H9 (cell line): ENCODE data around the gene SORCS2. TPM values are rescaled to one million over a fixed set of nuclear protein-coding genes. Genes with fewer than 3 reads are reported as not detected.

Experiments used
- DNase-seq: peaks from one replicate; pipeline ENCODE4 v3.0.0-alpha.2; 2017
- H2AFZ ChIP-seq: one replicate; pipeline ENCODE4 v1.6.1; 2013; ENCODE audit warnings: mild to moderate bottlenecking, low read length, control low read depth, moderate library complexity
- H2AK5ac ChIP-seq: 2 replicates; pipeline ENCODE4 v1.6.1; 2013; ENCODE audit warnings: low read length, control low read depth, mixed read lengths; ENCODE audit not compliant: insufficient read length
- H2BK120ac ChIP-seq: one replicate; pipeline ENCODE4 v1.6.1; 2013; ENCODE audit warnings: low read depth, mild to moderate bottlenecking, low read length, control low read depth, inconsistent platforms; ENCODE audit not compliant: poor library complexity, severe bottlenecking
- H2BK12ac ChIP-seq: 2 replicates; pipeline ENCODE4 v1.6.1; 2013; ENCODE audit warnings: low read length, control low read depth, mixed read lengths, low read depth; ENCODE audit not compliant: insufficient read length
- H2BK15ac ChIP-seq: 2 replicates; pipeline ENCODE4 v1.6.1; 2013; ENCODE audit warnings: low read depth, low read length, control low read depth
- H2BK20ac ChIP-seq: one replicate; pipeline ENCODE4 v1.6.1; 2013; ENCODE audit warnings: low read depth, mild to moderate bottlenecking, low read length, control low read depth, inconsistent platforms; ENCODE audit not compliant: poor library complexity, severe bottlenecking
- H2BK5ac ChIP-seq: 2 replicates; pipeline ENCODE4 v1.6.1; 2013; ENCODE audit warnings: low read length, control low read depth, mixed read lengths; ENCODE audit not compliant: insufficient read length
- H3K14ac ChIP-seq: 2 replicates; pipeline ENCODE4 v1.6.1; 2013; ENCODE audit warnings: low read length, control low read depth; ENCODE audit not compliant: insufficient read depth
- H3K18ac ChIP-seq: 2 replicates; pipeline ENCODE4 v1.6.1; 2013; ENCODE audit warnings: low read depth, mild to moderate bottlenecking, mixed read lengths, low read length, control low read depth; ENCODE audit not compliant: insufficient read length
- H3K23ac ChIP-seq: 2 replicates; pipeline ENCODE4 v1.6.1; 2013; ENCODE audit warnings: low read length, control low read depth, mixed read lengths, low read depth; ENCODE audit not compliant: insufficient read length
- H3K23me2 ChIP-seq: 2 replicates; pipeline ENCODE4 v1.6.1; 2013; ENCODE audit warnings: low read depth, mild to moderate bottlenecking, mixed read lengths, low read length, control low read depth; ENCODE audit not compliant: insufficient read length, poor library complexity, severe bottlenecking
- H3K27ac ChIP-seq: 2 replicates; pipeline ENCODE4 v1.5.1; 2013; ENCODE audit warnings: low read length, control low read depth, mixed read lengths, low read depth; ENCODE audit not compliant: insufficient read length
- H3K27me3 ChIP-seq: 2 replicates; pipeline ENCODE4 v1.6.1; 2013; ENCODE audit warnings: low read length, control low read depth, inconsistent platforms; ENCODE audit not compliant: insufficient read depth
- H3K4ac ChIP-seq: 2 replicates; pipeline ENCODE4 v1.6.1; 2013; ENCODE audit warnings: low read depth, mild to moderate bottlenecking, control low read depth, inconsistent platforms, low read length, moderate library complexity
- H3K4me1 ChIP-seq: 2 replicates; pipeline ENCODE4 v1.6.1; 2013; ENCODE audit warnings: low read length, control low read depth, inconsistent platforms; ENCODE audit not compliant: insufficient read depth
- H3K4me2 ChIP-seq: 2 replicates; pipeline ENCODE4 v1.6.1; 2013; ENCODE audit warnings: low read length, control low read depth, mixed read lengths; ENCODE audit not compliant: insufficient read length, insufficient read depth
- H3K56ac ChIP-seq: 2 replicates; pipeline ENCODE4 v1.6.1; 2013; ENCODE audit warnings: low read depth, mild to moderate bottlenecking, mixed read lengths, low read length, control low read depth; ENCODE audit not compliant: insufficient read length
- H3K79me1 ChIP-seq: 2 replicates; pipeline ENCODE4 v1.6.1; 2013; ENCODE audit warnings: low read depth, mild to moderate bottlenecking, moderate library complexity, low read length, control low read depth, inconsistent platforms; ENCODE audit not compliant: insufficient read depth, poor library complexity, severe bottlenecking
- H3K79me2 ChIP-seq: 2 replicates; pipeline ENCODE4 v1.6.1; 2013; ENCODE audit warnings: low read length, control low read depth, inconsistent platforms; ENCODE audit not compliant: insufficient read depth
- H3K9ac ChIP-seq: 2 replicates; pipeline ENCODE4 v1.6.1; 2013; ENCODE audit warnings: low read length, control low read depth, mixed read lengths; ENCODE audit not compliant: insufficient read length; ENCODE audit errors: extremely low read depth
- H3K9me3 ChIP-seq: one replicate; pipeline ENCODE4 v1.6.1; 2013; ENCODE audit warnings: low read depth, low read length, inconsistent platforms; ENCODE audit not compliant: control insufficient read depth
- H3T11ph ChIP-seq: one replicate; pipeline ENCODE4 v1.6.1; 2013; ENCODE audit warnings: mild to moderate bottlenecking, low read length, control low read depth, inconsistent platforms
- H4K20me1 ChIP-seq: one replicate; pipeline ENCODE4 v1.6.1; 2013; ENCODE audit not compliant: control insufficient read depth, insufficient read length, insufficient read depth
- H4K5ac ChIP-seq: 2 replicates; pipeline ENCODE4 v1.6.1; 2013; ENCODE audit warnings: low read depth, mild to moderate bottlenecking, mixed read lengths, low read length, control low read depth; ENCODE audit not compliant: insufficient read length
- H4K8ac ChIP-seq: replicated peaks from 2 replicates; pipeline ENCODE4 v1.6.1; 2013; ENCODE audit warnings: low read length, control low read depth, mixed read lengths, low read depth; ENCODE audit not compliant: insufficient read length
- H4K91ac ChIP-seq: 2 replicates; pipeline ENCODE4 v1.6.1; 2013; ENCODE audit warnings: low read depth, mild to moderate bottlenecking, moderate library complexity, mixed read lengths, low read length, control low read depth; ENCODE audit not compliant: insufficient read length
- H3K27ac Mint-ChIP-seq, 3 experiments: 2 replicates in 2 of 3; 3 replicates in 1 of 3; pipeline ENCODE4 v1.8.0; 2020 to 2021; ENCODE audit warnings: mixed read lengths in 3 of 3, mild to moderate bottlenecking in 1 of 3, moderate library complexity in 1 of 3
- H3K27me3 Mint-ChIP-seq: 2 replicates; pipeline ENCODE4 v1.8.0; 2021; ENCODE audit warnings: low read depth, mild to moderate bottlenecking, moderate library complexity, mixed read lengths
- H3K36me3 Mint-ChIP-seq, 3 experiments: 2 replicates in 2 of 3; 3 replicates in 1 of 3; pipeline ENCODE4 v1.8.0; 2020 to 2021; ENCODE audit warnings: low read depth in 3 of 3, mixed read lengths in 3 of 3; ENCODE audit not compliant: insufficient read depth in 1 of 3
- H3K4me1 Mint-ChIP-seq, 2 experiments: 2 replicates each; pipeline ENCODE4 v1.8.0; 2020; ENCODE audit warnings: mixed read lengths in 2 of 2
- H3K4me3 Mint-ChIP-seq, 2 experiments: 2 replicates in 1 of 2; 3 replicates in 1 of 2; pipeline ENCODE4 v1.8.0; 2020 to 2021; ENCODE audit warnings: mild to moderate bottlenecking in 2 of 2, mixed read lengths in 2 of 2, moderate library complexity in 1 of 2
- H3K9me3 Mint-ChIP-seq, 2 experiments: 2 replicates in 1 of 2; 3 replicates in 1 of 2; pipeline ENCODE4 v1.8.0; 2020; ENCODE audit warnings: mild to moderate bottlenecking in 2 of 2, mixed read lengths in 2 of 2, moderate library complexity in 1 of 2
- CTCF ChIP-seq: fragments of 200-600 bp; sonication (generic); conservative IDR thresholded peaks from 3 replicates; pipeline ENCODE4 v1.8.0; 2021; ENCODE audit warnings: antibody characterized with exemption, mild to moderate bottlenecking
- WGBS: extraction: QIAGEN DNeasy Blood & Tissue Kit; methylation state at CpG from one replicate; pipeline ENCODE4 v1.1.7; 2013; ENCODE audit warnings: missing lambda C conversion rate, low lambda C conversion rate, mixed read lengths; ENCODE audit not compliant: insufficient read length; ENCODE audit errors: extremely low coverage; 5-methylcytosine and 5-hydroxymethylcytosine counted together
- total RNA-seq: library from RNA; stranded (reverse); gene quantifications from 2 replicates; pipeline ENCODE4 v1.2.1, GENCODE V29; 2021

The SORCS2 gene
- total RNA-seq, 1 experiment from 2014 or later = 0.57 TPM

GRCh38 chr4:7427831-7428260 is 235.5 kb downstream of the SORCS2 start:
- no peak overlapping the region for H3K9ac ChIP-seq
- H3T11ph ChIP-seq = no peak overlapping the region
- no peaks in the 10 kb centered on the region for H3K36me3 Mint-ChIP-seq
- WGBS = no CpG with 5 or more reads among the region's 13 CpGs
- no peak overlapping the region for H3K56ac ChIP-seq
- H4K8ac ChIP-seq = no peak overlapping the region
- H3K9me3 Mint-ChIP-seq = no peaks in the 10 kb centered on the region; a peak in 1 of 5 replicates
- no peak overlapping the region for H3K23ac ChIP-seq
- no peaks in the 10 kb centered on the region for H4K20me1 ChIP-seq
- no peak for TF ChIP-seq CTCF
- no peak overlapping the region for H2AK5ac ChIP-seq
- H3K27ac ChIP-seq = no peak overlapping the region
- no peaks in the 10 kb centered on the region for H3K27me3 ChIP-seq
- no peaks in the 10 kb centered on the region for H3K79me1 ChIP-seq
- H2BK15ac ChIP-seq = no peak overlapping the region
- H3K14ac ChIP-seq = no peak overlapping the region
- H3K4me1 Mint-ChIP-seq = peaks cover 36 to 47% of the 10 kb centered on the region in 2 experiments
- no peak overlapping the region for H3K4me2 ChIP-seq
- no peak overlapping the region for H2BK20ac ChIP-seq
- no peak overlapping the region for H2BK12ac ChIP-seq
- H2BK120ac ChIP-seq = no peak overlapping the region
- no peaks in the 10 kb centered on the region for H3K79me2 ChIP-seq
- H2AFZ ChIP-seq = no peak overlapping the region
- H4K5ac ChIP-seq = no peak overlapping the region
- H4K91ac ChIP-seq = no peak overlapping the region
- H3K27ac Mint-ChIP-seq = peak overlapping the region in 1 of 3 experiments; percentile 90; a peak in 1 of 7 replicates
- H3K4ac ChIP-seq = no peak overlapping the region
- H3K4me3 Mint-ChIP-seq = no peak overlapping the region
- H3K27me3 Mint-ChIP-seq = peaks cover 14% of the 10 kb centered on the region
- H3K9me3 ChIP-seq = no peaks in the 10 kb centered on the region
- no peak overlapping the region for H2BK5ac ChIP-seq
- H3K18ac ChIP-seq = no peak overlapping the region
- DNase-seq = no peak
- H3K23me2 ChIP-seq = no peaks in the 10 kb centered on the region
- no peaks in the 10 kb centered on the region; the same call in 1 of the 2 replicates for H3K4me1 ChIP-seq
